ENCODE data around the gene DNAJB13.

- TF ChIP-seq CTCF (IDR thresholded peaks at IDR 0.05; ENCODE audit: poor library complexity, severe bottlenecking) (no peak), EZH2 (IDR thresholded peaks at IDR 0.05; ENCODE audit: borderline replicate concordance, insufficient read depth, low read length, poor library complexity, severe bottlenecking) (no peak)
Observed at GRCh38 chr11:74010306-74011300, 59.8 kb downstream of the DNAJB13 start.
